Endothelial cell of umbilical vein (primary cell): ENCODE data around the gene TWIST1. TPM values are rescaled to one million over a fixed set of nuclear protein-coding genes. Genes with fewer than 3 reads are reported as not detected.

ENCODE experiments used
- BruUV-seq: library from RNA; stranded (reverse); fragments of 400-500 nt; replicated peaks from 2 replicates; lab custom pipeline; 2021; lab: Mats Ljungman, UMichigan
- CTCF ChIA-PET: fragments of 300-600, 350-600 bp; sonication (Branson Sonifier 250); formaldehyde crosslinking; loops from one replicate; lab custom pipeline; 2021; ENCODE audit warnings: antibody characterized with exemption, inconsistent platforms; lab: Charles Lee
- POLR2A ChIA-PET: fragments of 300-600, 350-600 bp; sonication (Branson Sonifier 250); formaldehyde crosslinking; loops from one replicate; lab custom pipeline; 2021; ENCODE audit warnings: antibody characterized with exemption, inconsistent platforms; lab: Charles Lee
- DNase-seq: peaks from one replicate; pipeline ENCODE4 v3.0.0-alpha.2; 2011; ENCODE audit warnings: low read depth, low spot score
- FAIRE-seq: peaks from 2 replicates; lab custom pipeline; 2011; peaks lifted over from hg19 to GRCh38; lab: Jason Lieb, UNC
- H2AFZ ChIP-seq: 2 replicates; pipeline ENCODE4 v1.6.0; 2012; ENCODE audit warnings: low read depth, low read length, control low read depth, inconsistent platforms
- H3K27ac ChIP-seq: 2 replicates; pipeline ENCODE4 v1.5.1; 2011; ENCODE audit warnings: low read depth, mild to moderate bottlenecking, control low read depth, low read length, moderate library complexity; ENCODE audit not compliant: insufficient read depth
- H3K27me3 ChIP-seq, 2 experiments: 2 replicates each; pipeline versions ENCODE4 v1.6.0 to v1.6.1; 2011; ENCODE audit warnings: low read length in 2 of 2, mixed read lengths in 1 of 2; ENCODE audit not compliant: control insufficient read depth in 2 of 2, insufficient read depth in 2 of 2
- H3K36me3 ChIP-seq, 2 experiments: 2 replicates in 1 of 2; 3 replicates in 1 of 2; pipeline ENCODE4 v1.5.1; 2011; ENCODE audit warnings: low read length in 2 of 2, mild to moderate bottlenecking in 1 of 2, moderate library complexity in 1 of 2; ENCODE audit not compliant: control insufficient read depth in 2 of 2, insufficient read depth in 2 of 2; ENCODE audit errors: extremely low read depth in 1 of 2
- H3K4me1 ChIP-seq: 3 replicates; pipeline ENCODE4 v1.5.1; 2011; ENCODE audit warnings: mild to moderate bottlenecking, low read length; ENCODE audit not compliant: control insufficient read depth, insufficient read depth; ENCODE audit errors: extremely low read depth
- H3K4me2 ChIP-seq: 2 replicates; pipeline ENCODE4 v1.6.1; 2011; ENCODE audit warnings: low read length, control low read depth, mixed read lengths; ENCODE audit not compliant: insufficient read depth
- H3K4me3 ChIP-seq, 3 experiments: fragments of 200-600 bp in 1 of 3; sonication (generic), shearing (Covaris generic) in 1 of 3; replicated peaks in 1 of 3; 2 replicates each; pipeline ENCODE4 v1.5.1; 2011 to 2016; ENCODE audit warnings: control low read depth in 3 of 3, low read length in 3 of 3, mild to moderate bottlenecking in 2 of 3, inconsistent platforms in 1 of 3, low read depth in 1 of 3, moderate library complexity in 1 of 3; ENCODE audit not compliant: insufficient read depth in 1 of 3
- H3K79me2 ChIP-seq: 2 replicates; pipeline ENCODE4 v1.6.0; 2012; ENCODE audit warnings: low read length, inconsistent platforms; ENCODE audit not compliant: control insufficient read depth, insufficient read depth
- H3K9ac ChIP-seq: replicated peaks from 2 replicates; pipeline ENCODE3; 2011; ENCODE audit warnings: low read length, control low read depth; ENCODE audit not compliant: insufficient read depth; ENCODE audit errors: extremely low read depth
- H3K9me1 ChIP-seq: replicated peaks from 3 replicates; pipeline ENCODE4 v1.6.0; 2011; ENCODE audit warnings: mild to moderate bottlenecking, low read length; ENCODE audit not compliant: control insufficient read depth, insufficient read depth; ENCODE audit errors: extremely low read depth
- H3K9me3 ChIP-seq: replicated peaks from 2 replicates; pipeline ENCODE4 v1.5.1; 2012; ENCODE audit warnings: low read length, inconsistent platforms; ENCODE audit not compliant: control insufficient read depth, insufficient read depth
- H4K20me1 ChIP-seq: replicated peaks from 2 replicates; pipeline ENCODE3; 2011; ENCODE audit warnings: mild to moderate bottlenecking, low read length; ENCODE audit not compliant: control insufficient read depth, insufficient read depth; ENCODE audit errors: extremely low read depth
- CTCF ChIP-seq, 2 donors: IDR thresholded peaks; 1 replicate in 1 of 2; 2 replicates in 1 of 2; pipeline ENCODE4 v1.5.1; 2011; ENCODE audit warnings: low read length in 2 of 2, mild to moderate bottlenecking in 2 of 2, moderate library complexity in 2 of 2, control low read depth in 1 of 2, inconsistent platforms in 1 of 2, low read depth in 1 of 2; ENCODE audit not compliant: insufficient read depth in 1 of 2; ENCODE audit errors: extremely low read depth in 1 of 2
- EZH2 ChIP-seq: IDR thresholded peaks from 2 replicates; pipeline ENCODE4 v1.6.1; 2012; ENCODE audit warnings: borderline replicate concordance, low read depth, mild to moderate bottlenecking, moderate library complexity, low read length, inconsistent platforms; ENCODE audit not compliant: severe bottlenecking
- FOS ChIP-seq: IDR thresholded peaks from 2 replicates; pipeline ENCODE4 v1.6.1; 2011; ENCODE audit warnings: mild to moderate bottlenecking, low read length, moderate library complexity, borderline replicate concordance; ENCODE audit not compliant: insufficient read depth
- GATA2 ChIP-seq: IDR thresholded peaks from 2 replicates; pipeline ENCODE4 v1.7.0; 2011; ENCODE audit warnings: low read depth, mild to moderate bottlenecking, moderate library complexity, mixed read lengths, low read length; ENCODE audit not compliant: insufficient read length, insufficient read depth
- JUN ChIP-seq: IDR thresholded peaks from 2 replicates; pipeline ENCODE4 v1.6.1; 2011; ENCODE audit warnings: borderline replicate concordance, low read depth; ENCODE audit not compliant: insufficient read length, insufficient read depth
- MAX ChIP-seq: IDR thresholded peaks from 2 replicates; pipeline ENCODE4 v1.6.1; 2011; ENCODE audit not compliant: insufficient read depth, insufficient read length
- MYC ChIP-seq: IDR thresholded peaks from one replicate; pipeline ENCODE4 v1.6.1; 2011; ENCODE audit warnings: mild to moderate bottlenecking, low read depth, low read length
- POLR2A ChIP-seq: IDR thresholded peaks from 2 replicates; pipeline ENCODE4 v1.6.1; 2012; ENCODE audit warnings: low read depth, mild to moderate bottlenecking, control low read depth, low read length
- POLR2AphosphoS5 ChIP-seq: IDR thresholded peaks from 2 replicates; pipeline ENCODE4 v1.6.1; 2012; ENCODE audit warnings: low read depth, mild to moderate bottlenecking, control low read depth, low read length, moderate library complexity; ENCODE audit not compliant: insufficient read depth
- dilution Hi-C: fragments of 300-500 bp; cut with MboI; formaldehyde crosslinking; loops from one replicate; pipeline ENCODE4 v1.15.0; 2019; ENCODE audit warnings: low sequenced_read_pairs; ENCODE audit not compliant: extremely low pct_ligation_motif_present
- intact Hi-C: fragments of 100-400 bp; cut with micrococcal nuclease; formaldehyde crosslinking; loops from one replicate; pipeline ENCODE4 v1.10.0; 2022
- polyA plus RNA-seq, 4 experiments: library from polyadenylated mRNA; depleted of rRNA in 3 of 4; stranded (reverse) in 3 of 4; unstranded in 1 of 4; fragments of >200 nt; gene quantifications; 2 replicates each; pipeline versions ENCODE4 v1.2.1 to v1.2.3, GENCODE V29; 2011 to 2012; ENCODE audit warnings: missing spikeins in 1 of 4
- total RNA-seq: library from RNA; stranded (reverse); gene quantifications from 2 replicates; pipeline ENCODE4 v1.2.3, GENCODE V29; 2021

The TWIST1 gene
- total and polyA plus RNA-seq, 2 donors (not counting 3 experiments of a cell fraction or from before 2014, with no cell fraction given), result not detected

GRCh38 chr7:19106241-19107080, 11.0 kb downstream of the TWIST1 start:
- H3K9me3 ChIP-seq, result no peaks in the 10 kb centered on the region
- dilution Hi-C loops, result no loop called here
- BruUV-seq, result no TSS peak
- no peak for DNase-seq
- H3K79me2 ChIP-seq, result no peaks in the 10 kb centered on the region
- intact Hi-C loops, result no loop called here
- POLR2A ChIA-PET, result no interaction called here
- H4K20me1 ChIP-seq, result no peaks in the 10 kb centered on the region
- H3K9me1 ChIP-seq, result no peaks in the 10 kb centered on the region
- TF ChIP-seq MAX (no peak), EZH2 (peak; percentile 94)
- H3K4me1 ChIP-seq, result peaks cover 10% of the 10 kb centered on the region
- CTCF ChIA-PET, result interaction anchor here (1.1 kb wide), 1 partner anchor 16 kb away, joined by 6 read pairs; no protein-coding TSS in a partner anchor
- FAIRE-seq, result no peak
- H3K9ac ChIP-seq, result no peak overlapping the region
- no peak overlapping the region for H3K27ac ChIP-seq
- H3K36me3 ChIP-seq, result no peaks in the 10 kb centered on the region
- H3K4me3 ChIP-seq, result no peak overlapping the region
- no peak overlapping the region for H3K4me2 ChIP-seq
- peaks cover 77 to 95% of the 10 kb centered on the region in 2 experiments for H3K27me3 ChIP-seq
- H2AFZ ChIP-seq, result no peak overlapping the region

GRCh38 chr7:19105546-19105945, 11.9 kb downstream of the TWIST1 start:
- H3K4me1 ChIP-seq, result peaks cover 10% of the 10 kb centered on the region

More at GRCh38 chr7:19105546-19105945, 11.9 kb downstream of the TWIST1 start:
- dilution Hi-C loops, result no loop called here
- no peaks in the 10 kb centered on the region for H3K9me1 ChIP-seq
- peak; percentile 4 for FAIRE-seq
- H3K36me3 ChIP-seq, result no peaks in the 10 kb centered on the region
- no TSS peak for BruUV-seq
- H4K20me1 ChIP-seq, result no peaks in the 10 kb centered on the region
- H3K27ac ChIP-seq, result no peak overlapping the region
- POLR2A ChIA-PET, result no interaction called here
- no peak overlapping the region for H2AFZ ChIP-seq
- H3K4me2 ChIP-seq, result no peak overlapping the region
- H3K9ac ChIP-seq, result no peak overlapping the region
- no peak overlapping the region for H3K4me3 ChIP-seq
- peaks cover 71 to 92% of the 10 kb centered on the region in 2 experiments for H3K27me3 ChIP-seq
- no peaks in the 10 kb centered on the region for H3K9me3 ChIP-seq
- no peaks in the 10 kb centered on the region for H3K79me2 ChIP-seq
- TF ChIP-seq FOS (no peak), JUN (no peak), POLR2AphosphoS5 (no peak), POLR2A (no peak), CTCF (IDR thresholded peaks at IDR 0.05; ENCODE audit: extremely low read depth in 1 of 2, insufficient read depth in 1 of 2, low read depth in 1 of 2, low read length in 2 of 2) (no peak), GATA2 (no peak), MYC (no peak), MAX (no peak), EZH2 (no peak)
- DNase-seq, result no peak
- CTCF ChIA-PET, result interaction anchor here (0.9 kb wide), 1 partner anchor 9 kb away, joined by 3 read pairs; no protein-coding TSS in a partner anchor
- intact Hi-C loops, result no loop called here
